HG02588 (cell line): ENCODE results near the gene HLA-DMB.
"Not testable (repeated sequence)": the region's sequence is repeated elsewhere in the genome, so short reads cannot be mapped to it uniquely, and the experiment has no call there.

Experiments
- ATAC-seq: cut with Tn5 transposase; IDR thresholded peaks from one replicate; pipeline ENCODE4 v1.9.1; 2021; ENCODE audit warnings: mild to moderate bottlenecking, moderate library complexity; ENCODE audit not compliant: unreplicated experiment

Gene HLA-DMB

GRCh38 chr6:32952817-32953739 lies 12.2 kb upstream of the HLA-DMB start, which contains the start of gene HLA-DMA:
Gene HLA-DMA, minus strand, starts transcription at chr6:32953097. Its CDS starts 61 bp downstream, at chr6:32953036.
- ATAC-seq, result peak; percentile 86

GRCh38 chr6:32950449-32950848 lies 9.6 kb upstream of the HLA-DMB start:
- ATAC-seq, result no peak

GRCh38 chr6:32950010-32950409 lies 9.2 kb upstream of the HLA-DMB start:
- ATAC-seq, result no peak

GRCh38 chr6:32949113-32949512 lies 8.3 kb upstream of the HLA-DMB start:
- no peak for ATAC-seq

GRCh38 chr6:32947552-32948465 lies 7.0 kb upstream of the HLA-DMB start:
- ATAC-seq, result no peak

GRCh38 chr6:32946893-32947292 lies 6.1 kb upstream of the HLA-DMB start:
- ATAC-seq, result no peak

- ATAC-seq, result no peak
Measured at GRCh38 chr6:32945953-32946352, 5.1 kb upstream of the HLA-DMB start.

- no peak for ATAC-seq
Measured at GRCh38 chr6:32945108-32945760, 4.4 kb upstream of the HLA-DMB start.

GRCh38 chr6:32943864-32944649 lies 3.2 kb upstream of the HLA-DMB start:
- peak; percentile 38 for ATAC-seq

GRCh38 chr6:32942555-32943123 lies 1.8 kb upstream of the HLA-DMB start:
- not testable (repeated sequence) for ATAC-seq

GRCh38 chr6:32941214-32941768 lies 463 bp upstream of the HLA-DMB start:
- ATAC-seq, result peak; percentile 48

- no peak for ATAC-seq
Measured at GRCh38 chr6:32938494-32938893, 2.3 kb downstream of the HLA-DMB start.

GRCh38 chr6:32937230-32937633 lies 3.6 kb downstream of the HLA-DMB start:
- no peak for ATAC-seq

GRCh38 chr6:32936239-32937152 lies 4.3 kb downstream of the HLA-DMB start:
- ATAC-seq, result no peak

- ATAC-seq, result no peak
Measured at GRCh38 chr6:32935551-32936238, 5.1 kb downstream of the HLA-DMB start.

GRCh38 chr6:32933661-32934085 lies 7.2 kb downstream of the HLA-DMB start:
- ATAC-seq, result no peak

- ATAC-seq, result no peak
Measured at GRCh38 chr6:32932132-32932868, 8.5 kb downstream of the HLA-DMB start.
